Keratinocyte (primary cell): ENCODE measurements around the gene SDE2. TPM values are rescaled to one million over a fixed set of nuclear protein-coding genes. Genes with fewer than 3 reads are reported as not detected.
"Not testable (repeated sequence)": the region's sequence is repeated elsewhere in the genome, so short reads cannot be mapped to it uniquely, and the experiment has no call there.

ENCODE experiments used
- DNase-seq: peaks from one replicate; pipeline ENCODE4 v3.0.0-alpha.2; 2011; ENCODE audit warnings: low read depth, missing footprints, low spot score
- FAIRE-seq: peaks from 2 replicates; lab custom pipeline; 2011; peaks lifted over from hg19 to GRCh38; lab: Jason Lieb, UNC
- H2AFZ ChIP-seq: 2 replicates; pipeline ENCODE4 v1.6.0; 2012; ENCODE audit warnings: low read length, control low read depth, inconsistent platforms; ENCODE audit not compliant: control insufficient read depth
- H3K27ac ChIP-seq: 2 replicates; pipeline ENCODE4 v1.5.1; 2011; ENCODE audit warnings: low read length; ENCODE audit not compliant: control insufficient read depth, insufficient read depth
- H3K27me3 ChIP-seq: 3 replicates; pipeline ENCODE4 v1.6.0; 2011; ENCODE audit warnings: low read length; ENCODE audit not compliant: control insufficient read depth, insufficient read depth; ENCODE audit errors: extremely low read depth
- H3K36me3 ChIP-seq, 2 experiments: 2 replicates in 1 of 2; 3 replicates in 1 of 2; pipeline ENCODE4 v1.5.1; 2011; ENCODE audit warnings: low read length in 2 of 2, mild to moderate bottlenecking in 1 of 2; ENCODE audit not compliant: control insufficient read depth in 2 of 2, insufficient read depth in 2 of 2; ENCODE audit errors: extremely low read depth in 1 of 2
- H3K4me1 ChIP-seq: 3 replicates; pipeline ENCODE4 v1.5.1; 2011; ENCODE audit warnings: low read length; ENCODE audit not compliant: control insufficient read depth, insufficient read depth; ENCODE audit errors: extremely low read depth
- H3K4me2 ChIP-seq: 3 replicates; pipeline ENCODE4 v1.6.0; 2011; ENCODE audit warnings: low read depth, low read length; ENCODE audit not compliant: control insufficient read depth, insufficient read depth; ENCODE audit errors: extremely low read depth
- H3K4me3 ChIP-seq, 3 experiments: fragments of 200-600 bp in 1 of 3; sonication (generic) in 1 of 3; 2 replicates in 2 of 3; 3 replicates in 1 of 3; pipeline ENCODE4 v1.5.1; 2011 to 2016; ENCODE audit warnings: low read length in 3 of 3, mild to moderate bottlenecking in 3 of 3, control low read depth in 2 of 3, inconsistent platforms in 1 of 3, low read depth in 1 of 3, mixed read lengths in 1 of 3, mixed run types in 1 of 3, moderate library complexity in 1 of 3; ENCODE audit not compliant: control insufficient read depth in 2 of 3, insufficient read depth in 2 of 3; ENCODE audit errors: extremely low read depth in 1 of 3
- H3K79me2 ChIP-seq: 2 replicates; pipeline ENCODE4 v1.6.0; 2012; ENCODE audit warnings: low read length; ENCODE audit not compliant: control insufficient read depth, insufficient read depth
- H3K9ac ChIP-seq: 3 replicates; pipeline ENCODE4 v1.6.0; 2011; ENCODE audit warnings: low read length; ENCODE audit not compliant: control insufficient read depth, insufficient read depth; ENCODE audit errors: extremely low read depth
- H3K9me1 ChIP-seq: 3 replicates; pipeline ENCODE4 v1.6.0; 2011; ENCODE audit warnings: low read length; ENCODE audit not compliant: control insufficient read depth, insufficient read depth; ENCODE audit errors: extremely low read depth
- H3K9me3 ChIP-seq: 2 replicates; pipeline ENCODE4 v1.5.1; 2012; ENCODE audit warnings: low read depth, low read length; ENCODE audit not compliant: control insufficient read depth
- H4K20me1 ChIP-seq: 3 replicates; pipeline ENCODE4 v1.6.0; 2011; ENCODE audit warnings: low read length; ENCODE audit not compliant: control insufficient read depth, insufficient read depth; ENCODE audit errors: extremely low read depth
- EZH2 ChIP-seq: IDR thresholded peaks from one replicate; pipeline ENCODE4 v1.6.1; 2012; ENCODE audit warnings: inconsistent platforms, mild to moderate bottlenecking, low read length, moderate library complexity
- dilution Hi-C: fragments of 300-500 bp; cut with MboI; formaldehyde crosslinking; loops from one replicate; pipeline ENCODE4 v1.7.0; 2020; ENCODE audit warnings: low sequenced_read_pairs; ENCODE audit not compliant: extremely low pct_ligation_motif_present
- polyA plus RNA-seq, 5 experiments: library from polyadenylated mRNA; depleted of rRNA in 3 of 5; stranded (reverse) in 3 of 5; stranded (forward) in 1 of 5; unstranded in 1 of 5; fragments of >200 nt; gene quantifications; 1 replicate in 1 of 5; 2 replicates in 3 of 5; 3 replicates in 1 of 5; pipeline versions ENCODE4 v1.2.1 to v1.2.3, GENCODE V29; 2011 to 2012; ENCODE audit warnings: missing spikeins in 2 of 5, low read depth in 1 of 5, low replicate concordance in 1 of 5
- TF ChIP-seq, protein P1 (sequence below), 3 experiments: IDR thresholded peaks in 1 of 3; conservative IDR thresholded peaks in 1 of 3; optimal IDR thresholded peaks in 1 of 3; 2 replicates in 2 of 3; 3 replicates in 1 of 3; pipeline versions ENCODE3 to v1.5.1; 2011; ENCODE audit warnings: low read length in 3 of 3, mild to moderate bottlenecking in 3 of 3, moderate library complexity in 2 of 3, control low read depth in 1 of 3, inconsistent platforms in 1 of 3; ENCODE audit not compliant: insufficient read depth in 2 of 3; ENCODE audit errors: extremely low read depth in 1 of 3

The SDE2 gene
- polyA plus RNA-seq, 1 donor (not counting 4 experiments of a cell fraction or from before 2014, with no cell fraction given) = 15.9 TPM

GRCh38 chr1:226001088-226001487, 1.9 kb upstream of the SDE2 start:
- no peak overlapping the region for H3K27ac ChIP-seq

GRCh38 chr1:226000493-226001081, 1.4 kb upstream of the SDE2 start:
- dilution Hi-C loops, H3K27ac ChIP-seq, H2AFZ ChIP-seq, H4K20me1 ChIP-seq, H3K27me3 ChIP-seq, H3K36me3 ChIP-seq, H3K4me3 ChIP-seq, H3K9ac ChIP-seq, H3K4me2 ChIP-seq, H3K9me1 ChIP-seq, DNase-seq, H3K9me3 ChIP-seq, FAIRE-seq: not testable (repeated sequence)
- peaks cover 27% of the 10 kb centered on the region for H3K4me1 ChIP-seq
- H3K79me2 ChIP-seq = peaks cover 36% of the 10 kb centered on the region

More at GRCh38 chr1:226001088-226001487, 1.9 kb upstream of the SDE2 start:
- Histone ChIP-seq H3K9ac (no peak overlapping the region), H2AFZ (no peak overlapping the region), H4K20me1 (no peaks in the 10 kb centered on the region), H3K9me1 (no peaks in the 10 kb centered on the region), H3K36me3 (peaks cover 0 to 8% of the 10 kb centered on the region in 2 experiments), H3K4me2 (no peak overlapping the region), H3K27me3 (no peaks in the 10 kb centered on the region), H3K4me3 (no peak overlapping the region), H3K9me3 (no peaks in the 10 kb centered on the region), H3K79me2 (peaks cover 31% of the 10 kb centered on the region), H3K4me1 (peaks cover 27% of the 10 kb centered on the region)
- no peak for TF ChIP-seq EZH2
- TF ChIP-seq, protein P1, sequence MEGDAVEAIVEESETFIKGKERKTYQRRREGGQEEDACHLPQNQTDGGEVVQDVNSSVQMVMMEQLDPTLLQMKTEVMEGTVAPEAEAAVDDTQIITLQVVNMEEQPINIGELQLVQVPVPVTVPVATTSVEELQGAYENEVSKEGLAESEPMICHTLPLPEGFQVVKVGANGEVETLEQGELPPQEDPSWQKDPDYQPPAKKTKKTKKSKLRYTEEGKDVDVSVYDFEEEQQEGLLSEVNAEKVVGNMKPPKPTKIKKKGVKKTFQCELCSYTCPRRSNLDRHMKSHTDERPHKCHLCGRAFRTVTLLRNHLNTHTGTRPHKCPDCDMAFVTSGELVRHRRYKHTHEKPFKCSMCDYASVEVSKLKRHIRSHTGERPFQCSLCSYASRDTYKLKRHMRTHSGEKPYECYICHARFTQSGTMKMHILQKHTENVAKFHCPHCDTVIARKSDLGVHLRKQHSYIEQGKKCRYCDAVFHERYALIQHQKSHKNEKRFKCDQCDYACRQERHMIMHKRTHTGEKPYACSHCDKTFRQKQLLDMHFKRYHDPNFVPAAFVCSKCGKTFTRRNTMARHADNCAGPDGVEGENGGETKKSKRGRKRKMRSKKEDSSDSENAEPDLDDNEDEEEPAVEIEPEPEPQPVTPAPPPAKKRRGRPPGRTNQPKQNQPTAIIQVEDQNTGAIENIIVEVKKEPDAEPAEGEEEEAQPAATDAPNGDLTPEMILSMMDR (optimal IDR thresholded peaks at IDR 0.05 in 1 of 3, IDR thresholded peaks at IDR 0.05 in 1 of 3, conservative IDR thresholded peaks at IDR 0.05 in 1 of 3; ENCODE audit: extremely low read depth in 1 of 3, insufficient read depth in 2 of 3, low read length in 3 of 3) = no peak
- dilution Hi-C loops = no loop called here
- FAIRE-seq (no peak), DNase-seq (no peak)
